Measurements from ENCODE around the gene TTYH3.
"Not testable (repeated sequence)": the region's sequence is repeated elsewhere in the genome, so short reads cannot be mapped to it uniquely, and the experiment has no call there.

Gene TTYH3

GRCh38 chr7:2666588-2667250 is 34.9 kb downstream of the TTYH3 start:
- no peak for DNase-seq

GRCh38 chr7:2667843-2668242 is 36.1 kb downstream of the TTYH3 start:
- DNase-seq: no peak

DNA sequence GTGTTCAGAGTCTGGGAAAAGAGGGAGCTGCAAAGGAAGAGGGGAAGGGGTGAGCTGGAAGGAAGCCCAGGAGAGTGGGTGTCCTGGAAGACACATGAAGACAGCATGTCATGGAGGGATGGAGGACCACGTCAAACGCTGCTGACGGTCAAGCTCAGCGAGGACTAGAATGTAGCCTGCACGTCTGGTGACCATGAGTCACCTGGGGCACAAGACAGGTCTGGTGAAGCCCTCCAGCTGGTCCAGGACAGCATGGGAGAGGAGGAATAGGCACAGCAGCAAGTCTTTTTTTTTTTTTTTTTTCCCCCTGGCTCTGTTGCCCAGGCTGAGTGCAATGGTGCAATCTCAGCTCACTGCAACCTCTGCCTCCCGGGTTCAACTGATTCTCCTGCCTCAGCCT is 36.6 kb downstream of the TTYH3 start:
- DNase-seq: no peak

- no peak for DNase-seq
Measured at GRCh38 chr7:2670171-2670570, 38.4 kb downstream of the TTYH3 start.

DNA sequence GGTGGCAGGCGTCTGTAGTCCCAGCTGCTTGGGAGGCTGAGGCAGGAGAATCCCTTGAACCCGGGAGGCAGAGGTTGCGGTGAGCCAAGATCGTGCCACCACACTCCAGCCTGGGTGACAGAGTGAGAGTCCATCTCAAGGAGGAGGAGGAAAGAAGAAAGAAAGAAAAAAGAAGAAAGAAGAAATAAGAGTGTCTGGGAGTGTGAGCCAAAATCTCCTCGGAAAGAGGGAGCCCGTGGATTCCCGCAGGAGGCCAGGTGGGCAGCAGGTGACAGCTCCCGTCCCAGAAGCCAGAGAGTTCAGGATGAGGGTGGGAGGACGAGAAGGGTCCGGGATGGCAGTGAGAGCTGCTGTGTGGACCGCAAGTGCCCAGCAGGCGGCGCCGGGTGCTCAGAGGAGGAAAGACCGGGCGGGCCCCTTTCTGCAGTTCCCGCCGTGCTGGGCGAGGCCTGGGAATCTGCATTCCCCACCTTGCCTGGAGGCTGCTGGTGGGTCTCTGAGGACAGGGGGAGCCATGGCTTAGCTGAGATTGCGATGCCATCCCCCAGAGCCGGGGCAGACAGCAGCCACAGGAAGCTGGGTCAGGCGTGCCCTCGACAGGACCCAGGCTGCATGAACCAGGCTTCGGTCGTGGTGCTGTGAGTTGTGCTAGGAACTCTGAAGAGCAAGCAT is 39.1 kb downstream of the TTYH3 start:
- peak; percentile 43 to 44 for DNase-seq

DNA sequence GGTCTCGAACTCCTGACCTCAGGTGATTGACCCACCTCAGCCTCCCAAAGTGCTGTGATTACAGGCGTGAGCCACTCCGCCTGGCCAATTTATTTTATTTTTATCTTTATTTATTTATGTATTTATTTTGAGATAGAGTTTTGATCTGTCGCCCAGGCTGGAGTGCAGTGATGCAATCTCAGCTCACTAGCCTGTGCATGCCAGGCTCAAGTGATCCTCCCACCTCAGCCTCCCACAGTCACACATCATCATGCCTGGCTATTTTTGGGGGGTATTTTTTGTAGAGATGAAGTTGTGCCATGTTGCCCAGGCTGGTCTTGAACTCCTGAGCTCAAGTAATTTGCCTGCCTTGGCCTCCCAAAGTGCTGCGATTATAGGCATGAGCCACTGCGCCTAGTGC is 41.4 kb downstream of the TTYH3 start:
- DNase-seq: not testable (repeated sequence)

GRCh38 chr7:2673934-2674333 is 42.1 kb downstream of the TTYH3 start:
- DNase-seq: no peak

GRCh38 chr7:2675256-2675764 is 43.5 kb downstream of the TTYH3 start:
- DNase-seq: no peak

DNA sequence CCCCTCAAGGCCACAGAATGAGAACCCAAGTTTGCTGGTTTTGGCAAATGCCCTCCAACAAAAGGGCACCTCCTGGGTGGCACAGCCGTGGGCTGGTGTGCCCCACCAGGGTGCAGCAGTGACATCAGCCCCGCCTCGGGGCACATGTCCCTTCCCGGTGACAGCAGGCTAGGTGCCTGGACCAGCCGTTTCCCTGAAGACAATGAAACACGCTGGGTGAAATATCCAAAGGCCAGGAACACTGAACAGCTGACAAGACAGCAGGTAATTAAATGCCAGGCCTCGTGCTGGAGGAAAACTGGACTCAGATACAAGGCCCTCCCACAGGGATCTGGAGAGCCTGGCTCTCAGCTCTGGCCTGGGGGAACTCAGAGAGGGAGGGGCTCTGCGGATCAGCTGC is 44.8 kb downstream of the TTYH3 start:
- DNase-seq: not testable (repeated sequence)

- DNase-seq: not testable (repeated sequence)
Measured at GRCh38 chr7:2678454-2678853, 46.7 kb downstream of the TTYH3 start.

- not testable (repeated sequence) for DNase-seq
Measured at GRCh38 chr7:2679135-2680127, 47.6 kb downstream of the TTYH3 start.

GRCh38 chr7:2680256-2680655 is 48.5 kb downstream of the TTYH3 start:
- no peak for DNase-seq

DNA sequence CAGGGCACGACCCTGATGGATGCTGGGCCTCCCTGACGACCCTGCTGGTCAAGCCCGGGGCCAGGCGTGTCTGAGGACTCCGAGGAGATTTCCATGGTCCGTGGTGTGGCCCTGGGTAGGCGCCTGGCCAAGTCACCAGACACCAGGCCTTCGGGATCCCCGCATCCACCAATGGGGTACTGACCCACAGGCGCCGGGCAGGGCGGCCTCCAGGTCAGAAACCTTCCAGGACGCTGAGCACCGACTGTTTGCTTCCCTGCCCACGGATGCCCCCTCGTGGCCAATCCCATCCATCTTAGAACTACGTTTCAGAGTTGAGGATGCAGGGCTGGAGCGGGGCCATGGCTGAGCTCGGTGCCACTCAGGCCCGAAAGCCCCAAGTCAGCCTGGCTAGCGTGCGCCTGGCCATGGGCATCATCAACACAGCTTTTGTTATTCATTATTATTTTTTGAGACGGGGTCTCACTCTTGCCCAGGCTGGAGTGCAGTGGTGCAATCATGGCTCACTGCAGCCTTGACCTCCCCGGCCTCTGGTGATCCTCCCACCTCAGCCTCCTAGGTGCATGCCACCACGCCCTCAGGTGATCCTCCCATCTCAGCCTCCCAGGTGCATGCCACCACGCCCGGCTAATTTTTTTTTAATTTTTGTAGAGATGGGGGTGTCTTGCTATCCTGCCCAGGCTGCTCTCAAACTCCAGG is 49.2 kb downstream of the TTYH3 start:
- DNase-seq: peak; percentile 9 to 25

GRCh38 chr7:2681929-2682799 is 50.4 kb downstream of the TTYH3 start:
- no peak for DNase-seq

GRCh38 chr7:2684501-2684900 is 52.7 kb downstream of the TTYH3 start:
- DNase-seq: no peak

DNA sequence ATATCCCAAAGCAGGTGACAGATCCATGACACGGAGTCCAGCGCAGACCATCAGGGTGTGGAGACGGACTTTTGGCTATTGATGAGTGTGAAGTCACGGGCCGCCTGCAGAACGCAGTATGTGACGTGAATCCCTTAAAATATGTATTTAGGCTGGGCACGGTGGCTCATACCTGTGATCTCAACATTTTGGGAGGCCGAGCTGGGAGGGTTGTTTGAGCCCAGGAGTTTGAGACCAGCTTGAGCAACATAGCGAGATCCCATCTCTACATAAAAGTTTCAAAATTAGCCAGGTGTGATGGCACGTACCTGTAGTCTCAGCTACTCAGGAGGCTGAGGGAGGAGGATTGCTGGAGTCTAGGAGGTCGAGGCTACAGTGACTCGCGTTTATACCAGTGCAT is 54.3 kb downstream of the TTYH3 start:
- DNase-seq: no peak

GRCh38 chr7:2687338-2687869 is 55.6 kb downstream of the TTYH3 start:
- no peak for DNase-seq

- DNase-seq: no peak
Measured at GRCh38 chr7:2687881-2688318, 56.1 kb downstream of the TTYH3 start, which contains the start of gene AMZ1. TSS of gene AMZ1 (plus strand) at chr7:2688202. CDS start at chr7:2700452, 12,250 bp downstream.

GRCh38 chr7:2688409-2689342 is 56.9 kb downstream of the TTYH3 start:
- no peak for DNase-seq

DNA sequence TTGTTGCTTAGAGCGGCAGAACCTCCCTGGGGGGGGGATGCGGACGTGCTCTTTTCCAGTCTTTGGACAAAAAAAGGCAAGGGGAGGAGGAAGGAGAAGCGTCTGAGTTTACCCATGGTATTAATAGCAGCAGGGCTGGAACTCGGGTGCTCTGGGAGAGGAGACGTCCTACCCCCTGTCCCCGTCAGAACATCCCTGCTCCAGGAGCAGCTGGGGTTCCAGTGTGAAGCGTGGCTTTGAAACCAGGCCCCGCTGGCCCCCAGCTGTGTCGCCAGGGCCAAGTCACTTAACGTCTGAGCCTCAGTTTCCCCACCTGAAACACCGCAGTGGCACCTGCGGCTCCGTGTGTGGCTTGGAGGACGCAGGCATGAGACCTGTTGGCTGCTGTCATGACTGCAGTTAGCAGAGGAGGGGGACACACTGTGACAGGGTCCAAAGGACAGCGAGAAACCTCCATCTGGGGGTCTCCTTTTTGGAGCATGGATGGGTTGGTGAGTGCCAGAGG is 57.6 kb downstream of the TTYH3 start:
- DNase-seq: no peak

Measured in Kasumi-1 (cell line).